ENCODE measurements around the gene SYP. TPM values are rescaled to one million over a fixed set of nuclear protein-coding genes. Genes with fewer than 3 reads are reported as not detected.

Gene SYP
- total and polyA plus RNA-seq, 10 of the 15 experiments (the other 5 are each of a cell fraction or from before 2014, with no cell fraction given), result 0.34 to 1.7 (median 0.74) TPM

DNA sequence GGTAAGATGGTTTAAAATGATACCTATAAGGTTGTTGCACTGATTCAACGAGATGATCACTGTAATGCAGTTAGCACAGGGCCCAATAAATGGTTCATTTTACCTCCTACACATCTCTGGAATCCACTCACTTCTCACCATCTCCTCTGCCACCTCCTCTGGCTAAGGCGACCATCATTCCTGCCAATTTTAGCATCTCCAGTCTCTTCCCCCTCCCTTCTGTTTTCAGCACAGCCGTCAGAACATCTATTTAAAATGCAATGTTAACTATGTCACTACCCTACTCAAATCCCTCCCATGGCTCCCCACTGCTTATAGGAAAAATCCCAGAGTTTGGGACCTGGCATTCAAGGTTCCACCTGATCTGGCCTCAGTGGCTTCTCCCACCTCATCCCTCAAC lies 3.5 kb upstream of the SYP start:
- POLR2A ChIA-PET, result no interaction called here
- SMC1A ChIA-PET (ENCODE audit: uncharacterized antibody, unreplicated experiment), result no interaction called here
- no peaks in the 10 kb centered on the region for H3K9me3 ChIP-seq (replicated peaks; ENCODE audit: control insufficient read depth, insufficient read depth, low read length)
- no TSS peak for BruUV-seq (replicated peaks)
- no peak overlapping the region for H3K4me2 ChIP-seq (ENCODE audit: control insufficient read depth, insufficient read depth)
- intact Hi-C loops (cut with micrococcal nuclease; ENCODE audit: unreplicated experiment) (no loop called here), in situ Hi-C loops (cut with MboI) (no loop called here)
- no peak overlapping the region for H2AFZ ChIP-seq (ENCODE audit: control insufficient read depth, low read depth, low read length)
- ATAC-seq, result no peak
- no peak overlapping the region for H3K9ac ChIP-seq (ENCODE audit: control insufficient read depth, insufficient read depth, low read length)
- RAD21 ChIA-PET (ENCODE audit: unreplicated experiment), result no interaction called here
- FAIRE-seq, result no peak
- H3K27me3 ChIP-seq (replicated peaks in 1 of 2; ENCODE audit: control insufficient read depth in 2 of 2, insufficient read depth in 2 of 2, low read length in 1 of 2), result no peaks in the 10 kb centered on the region
- WGBS (ENCODE audit: insufficient coverage, insufficient replicate concordance, low lambda C conversion rate, missing lambda C conversion rate), result 32% methylated on average over 3 of the region's 3 CpGs
- H3K36me3 ChIP-seq (ENCODE audit: control insufficient read depth in 2 of 2, insufficient read depth in 2 of 2, low read length in 1 of 2), result no peaks in the 10 kb centered on the region
- no peaks in the 10 kb centered on the region for H3K79me2 ChIP-seq (ENCODE audit: control insufficient read depth, insufficient read depth, low read length)
- no peak overlapping the region for H3K27ac ChIP-seq (ENCODE audit: control insufficient read depth, insufficient read depth)
- no peak for DNase-seq (ENCODE audit: low read depth, low spot score)
- no peak overlapping the region for H3K4me3 ChIP-seq
- CTCF ChIA-PET, result no interaction called here
- no peaks in the 10 kb centered on the region for H3K4me1 ChIP-seq (ENCODE audit: control insufficient read depth, insufficient read depth, low read length)
- no peaks in the 10 kb centered on the region for H4K20me1 ChIP-seq (ENCODE audit: control insufficient read depth, insufficient read depth)
- TF ChIP-seq, protein P1, sequence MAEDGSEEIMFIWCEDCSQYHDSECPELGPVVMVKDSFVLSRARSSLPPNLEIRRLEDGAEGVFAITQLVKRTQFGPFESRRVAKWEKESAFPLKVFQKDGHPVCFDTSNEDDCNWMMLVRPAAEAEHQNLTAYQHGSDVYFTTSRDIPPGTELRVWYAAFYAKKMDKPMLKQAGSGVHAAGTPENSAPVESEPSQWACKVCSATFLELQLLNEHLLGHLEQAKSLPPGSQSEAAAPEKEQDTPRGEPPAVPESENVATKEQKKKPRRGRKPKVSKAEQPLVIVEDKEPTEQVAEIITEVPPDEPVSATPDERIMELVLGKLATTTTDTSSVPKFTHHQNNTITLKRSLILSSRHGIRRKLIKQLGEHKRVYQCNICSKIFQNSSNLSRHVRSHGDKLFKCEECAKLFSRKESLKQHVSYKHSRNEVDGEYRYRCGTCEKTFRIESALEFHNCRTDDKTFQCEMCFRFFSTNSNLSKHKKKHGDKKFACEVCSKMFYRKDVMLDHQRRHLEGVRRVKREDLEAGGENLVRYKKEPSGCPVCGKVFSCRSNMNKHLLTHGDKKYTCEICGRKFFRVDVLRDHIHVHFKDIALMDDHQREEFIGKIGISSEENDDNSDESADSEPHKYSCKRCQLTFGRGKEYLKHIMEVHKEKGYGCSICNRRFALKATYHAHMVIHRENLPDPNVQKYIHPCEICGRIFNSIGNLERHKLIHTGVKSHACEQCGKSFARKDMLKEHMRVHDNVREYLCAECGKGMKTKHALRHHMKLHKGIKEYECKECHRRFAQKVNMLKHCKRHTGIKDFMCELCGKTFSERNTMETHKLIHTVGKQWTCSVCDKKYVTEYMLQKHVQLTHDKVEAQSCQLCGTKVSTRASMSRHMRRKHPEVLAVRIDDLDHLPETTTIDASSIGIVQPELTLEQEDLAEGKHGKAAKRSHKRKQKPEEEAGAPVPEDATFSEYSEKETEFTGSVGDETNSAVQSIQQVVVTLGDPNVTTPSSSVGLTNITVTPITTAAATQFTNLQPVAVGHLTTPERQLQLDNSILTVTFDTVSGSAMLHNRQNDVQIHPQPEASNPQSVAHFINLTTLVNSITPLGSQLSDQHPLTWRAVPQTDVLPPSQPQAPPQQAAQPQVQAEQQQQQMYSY (CRISPR knock-in tag; IDR thresholded peaks at IDR 0.05), result no peak
- TF ChIP-seq, protein P2, sequence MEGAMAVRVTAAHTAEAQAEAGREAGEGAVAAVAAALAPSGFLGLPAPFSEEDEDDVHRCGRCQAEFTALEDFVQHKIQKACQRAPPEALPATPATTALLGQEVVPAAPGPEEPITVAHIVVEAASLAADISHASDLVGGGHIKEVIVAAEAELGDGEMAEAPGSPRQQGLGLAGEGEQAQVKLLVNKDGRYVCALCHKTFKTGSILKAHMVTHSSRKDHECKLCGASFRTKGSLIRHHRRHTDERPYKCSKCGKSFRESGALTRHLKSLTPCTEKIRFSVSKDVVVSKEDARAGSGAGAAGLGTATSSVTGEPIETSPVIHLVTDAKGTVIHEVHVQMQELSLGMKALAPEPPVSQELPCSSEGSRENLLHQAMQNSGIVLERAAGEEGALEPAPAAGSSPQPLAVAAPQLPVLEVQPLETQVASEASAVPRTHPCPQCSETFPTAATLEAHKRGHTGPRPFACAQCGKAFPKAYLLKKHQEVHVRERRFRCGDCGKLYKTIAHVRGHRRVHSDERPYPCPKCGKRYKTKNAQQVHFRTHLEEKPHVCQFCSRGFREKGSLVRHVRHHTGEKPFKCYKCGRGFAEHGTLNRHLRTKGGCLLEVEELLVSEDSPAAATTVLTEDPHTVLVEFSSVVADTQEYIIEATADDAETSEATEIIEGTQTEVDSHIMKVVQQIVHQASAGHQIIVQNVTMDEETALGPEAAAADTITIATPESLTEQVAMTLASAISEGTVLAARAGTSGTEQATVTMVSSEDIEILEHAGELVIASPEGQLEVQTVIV (IDR thresholded peaks at IDR 0.05; ENCODE audit: borderline replicate concordance, partially characterized antibody), result no peak
- TF ChIP-seq, protein P3, sequence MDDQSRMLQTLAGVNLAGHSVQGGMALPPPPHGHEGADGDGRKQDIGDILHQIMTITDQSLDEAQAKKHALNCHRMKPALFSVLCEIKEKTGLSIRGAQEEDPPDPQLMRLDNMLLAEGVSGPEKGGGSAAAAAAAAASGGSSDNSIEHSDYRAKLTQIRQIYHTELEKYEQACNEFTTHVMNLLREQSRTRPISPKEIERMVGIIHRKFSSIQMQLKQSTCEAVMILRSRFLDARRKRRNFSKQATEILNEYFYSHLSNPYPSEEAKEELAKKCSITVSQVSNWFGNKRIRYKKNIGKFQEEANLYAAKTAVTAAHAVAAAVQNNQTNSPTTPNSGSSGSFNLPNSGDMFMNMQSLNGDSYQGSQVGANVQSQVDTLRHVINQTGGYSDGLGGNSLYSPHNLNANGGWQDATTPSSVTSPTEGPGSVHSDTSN (IDR thresholded peaks at IDR 0.05; ENCODE audit: insufficient replicate concordance, low read depth, low read length), result no peak
- TF ChIP-seq ZNF207 (IDR thresholded peaks at IDR 0.05; ENCODE audit: borderline replicate concordance) (no peak), YY1 (IDR thresholded peaks at IDR 0.05; ENCODE audit: low read depth, low read length) (no peak), SUZ12 (IDR thresholded peaks at IDR 0.05; ENCODE audit: unreplicated experiment) (no peak), MYB (IDR thresholded peaks at IDR 0.05; ENCODE audit: borderline replicate concordance, low read depth, low read length) (no peak), CBFB (IDR thresholded peaks at IDR 0.05; ENCODE audit: low read depth) (no peak), TAF1 (IDR thresholded peaks at IDR 0.05; ENCODE audit: borderline replicate concordance, low read depth, low read length) (no peak)
- TF ChIP-seq, protein P4, sequence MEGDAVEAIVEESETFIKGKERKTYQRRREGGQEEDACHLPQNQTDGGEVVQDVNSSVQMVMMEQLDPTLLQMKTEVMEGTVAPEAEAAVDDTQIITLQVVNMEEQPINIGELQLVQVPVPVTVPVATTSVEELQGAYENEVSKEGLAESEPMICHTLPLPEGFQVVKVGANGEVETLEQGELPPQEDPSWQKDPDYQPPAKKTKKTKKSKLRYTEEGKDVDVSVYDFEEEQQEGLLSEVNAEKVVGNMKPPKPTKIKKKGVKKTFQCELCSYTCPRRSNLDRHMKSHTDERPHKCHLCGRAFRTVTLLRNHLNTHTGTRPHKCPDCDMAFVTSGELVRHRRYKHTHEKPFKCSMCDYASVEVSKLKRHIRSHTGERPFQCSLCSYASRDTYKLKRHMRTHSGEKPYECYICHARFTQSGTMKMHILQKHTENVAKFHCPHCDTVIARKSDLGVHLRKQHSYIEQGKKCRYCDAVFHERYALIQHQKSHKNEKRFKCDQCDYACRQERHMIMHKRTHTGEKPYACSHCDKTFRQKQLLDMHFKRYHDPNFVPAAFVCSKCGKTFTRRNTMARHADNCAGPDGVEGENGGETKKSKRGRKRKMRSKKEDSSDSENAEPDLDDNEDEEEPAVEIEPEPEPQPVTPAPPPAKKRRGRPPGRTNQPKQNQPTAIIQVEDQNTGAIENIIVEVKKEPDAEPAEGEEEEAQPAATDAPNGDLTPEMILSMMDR (IDR thresholded peaks at IDR 0.05 in 2 of 3, conservative IDR thresholded peaks at IDR 0.05 in 1 of 3; ENCODE audit: control insufficient read depth in 2 of 3, extremely low read depth in 1 of 3, insufficient read depth in 1 of 3, low read depth in 3 of 3, low read length in 3 of 3), result no peak
- TF ChIP-seq, protein P5, sequence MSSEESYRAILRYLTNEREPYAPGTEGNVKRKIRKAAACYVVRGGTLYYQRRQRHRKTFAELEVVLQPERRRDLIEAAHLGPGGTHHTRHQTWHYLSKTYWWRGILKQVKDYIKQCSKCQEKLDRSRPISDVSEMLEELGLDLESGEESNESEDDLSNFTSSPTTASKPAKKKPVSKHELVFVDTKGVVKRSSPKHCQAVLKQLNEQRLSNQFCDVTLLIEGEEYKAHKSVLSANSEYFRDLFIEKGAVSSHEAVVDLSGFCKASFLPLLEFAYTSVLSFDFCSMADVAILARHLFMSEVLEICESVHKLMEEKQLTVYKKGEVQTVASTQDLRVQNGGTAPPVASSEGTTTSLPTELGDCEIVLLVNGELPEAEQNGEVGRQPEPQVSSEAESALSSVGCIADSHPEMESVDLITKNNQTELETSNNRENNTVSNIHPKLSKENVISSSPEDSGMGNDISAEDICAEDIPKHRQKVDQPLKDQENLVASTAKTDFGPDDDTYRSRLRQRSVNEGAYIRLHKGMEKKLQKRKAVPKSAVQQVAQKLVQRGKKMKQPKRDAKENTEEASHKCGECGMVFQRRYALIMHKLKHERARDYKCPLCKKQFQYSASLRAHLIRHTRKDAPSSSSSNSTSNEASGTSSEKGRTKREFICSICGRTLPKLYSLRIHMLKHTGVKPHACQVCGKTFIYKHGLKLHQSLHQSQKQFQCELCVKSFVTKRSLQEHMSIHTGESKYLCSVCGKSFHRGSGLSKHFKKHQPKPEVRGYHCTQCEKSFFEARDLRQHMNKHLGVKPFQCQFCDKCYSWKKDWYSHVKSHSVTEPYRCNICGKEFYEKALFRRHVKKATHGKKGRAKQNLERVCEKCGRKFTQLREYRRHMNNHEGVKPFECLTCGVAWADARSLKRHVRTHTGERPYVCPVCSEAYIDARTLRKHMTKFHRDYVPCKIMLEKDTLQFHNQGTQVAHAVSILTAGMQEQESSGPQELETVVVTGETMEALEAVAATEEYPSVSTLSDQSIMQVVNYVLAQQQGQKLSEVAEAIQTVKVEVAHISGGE (CRISPR knock-in tag; IDR thresholded peaks at IDR 0.05), result no peak

Measured in GM12878 (cell line).